Keratinocyte (primary cell): ENCODE results near the gene UROD.

ENCODE experiments used
- CTCF ChIP-seq, 3 experiments: IDR thresholded peaks in 1 of 3; conservative IDR thresholded peaks in 1 of 3; optimal IDR thresholded peaks in 1 of 3; 2 replicates in 2 of 3; 3 replicates in 1 of 3; pipeline versions ENCODE3 to v1.5.1; 2011; ENCODE audit warnings: low read length in 3 of 3, mild to moderate bottlenecking in 3 of 3, moderate library complexity in 2 of 3, control low read depth in 1 of 3, inconsistent platforms in 1 of 3; ENCODE audit not compliant: insufficient read depth in 2 of 3; ENCODE audit errors: extremely low read depth in 1 of 3
- EZH2 ChIP-seq: IDR thresholded peaks from one replicate; pipeline ENCODE4 v1.6.1; 2012; ENCODE audit warnings: inconsistent platforms, mild to moderate bottlenecking, low read length, moderate library complexity

- TF ChIP-seq CTCF (optimal IDR thresholded peaks at IDR 0.05 in 1 of 3, IDR thresholded peaks at IDR 0.05 in 1 of 3, conservative IDR thresholded peaks at IDR 0.05 in 1 of 3; ENCODE audit: extremely low read depth in 1 of 3, insufficient read depth in 2 of 3, low read length in 3 of 3) (no peak), EZH2 (no peak)
These were observed 45.5 kb downstream of the UROD start for GRCh38 chr1:45057542-45057941.
